ENCODE data around the gene OGFR. TPM values are rescaled to one million over a fixed set of nuclear protein-coding genes. Genes with fewer than 3 reads are reported as not detected.

OGFR gene
- total RNA-seq, 2 experiments from 2014 or later = 54.5 to 56.0 TPM

DNA sequence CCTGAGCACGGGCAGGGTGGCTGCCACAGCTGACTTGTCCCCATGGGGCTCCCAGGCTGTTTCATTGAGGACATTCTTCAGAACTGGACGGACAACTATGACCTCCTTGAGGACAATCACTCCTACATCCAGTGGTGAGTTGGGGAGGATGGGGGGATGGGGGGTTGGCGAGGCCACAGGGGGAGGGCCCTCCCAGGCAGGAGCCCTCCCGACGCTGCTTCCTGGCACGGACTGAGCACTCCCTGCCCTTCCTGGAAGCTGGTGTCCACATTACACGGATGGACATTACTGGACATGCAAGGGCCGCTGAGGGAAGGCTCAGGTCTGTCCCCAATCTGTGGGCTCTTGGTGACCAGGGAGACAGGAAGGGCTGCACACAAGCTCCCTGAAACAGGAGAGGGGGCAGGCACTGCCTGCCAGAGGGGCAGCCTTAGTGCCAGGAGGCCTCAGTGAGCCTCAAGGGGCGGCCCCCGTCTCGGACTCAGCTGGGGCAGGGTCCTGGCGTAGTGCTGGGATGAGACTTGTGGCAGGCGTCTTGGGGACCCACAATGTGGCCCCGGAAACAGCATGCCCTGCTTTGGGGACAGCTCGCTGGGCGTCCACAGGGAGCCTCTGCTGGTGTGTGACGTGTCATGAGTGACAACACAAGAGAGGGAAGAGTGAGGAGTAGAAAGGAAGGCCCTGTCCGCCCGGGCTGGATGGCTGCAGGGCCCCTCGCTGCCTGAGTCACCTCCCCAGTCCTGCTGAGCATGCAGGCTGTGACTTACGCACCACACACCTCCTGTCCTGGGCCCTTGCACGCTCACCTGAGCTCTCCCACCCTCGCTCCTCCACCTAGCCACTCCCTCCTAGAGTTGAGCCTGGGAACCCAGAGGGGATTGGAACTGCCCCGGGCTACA, 5.1 kb downstream of the OGFR start:
- CTCF ChIA-PET = interaction anchor here (2.0 kb wide), 1 partner anchor 310 kb away, joined by 20 read pairs; no protein-coding TSS in a partner anchor
- Histone ChIP-seq H3K4me1 (ENCODE audit: insufficient read depth, low read length) (peaks cover 33% of the 10 kb centered on the region), H3K27ac (ENCODE audit: low read depth in 1 of 2, low read length in 2 of 2) (no peak overlapping the region), H3K4me3 (ENCODE audit: low read length) (no peak overlapping the region), H3K9me3 (ENCODE audit: control insufficient read depth in 1 of 2, insufficient read depth in 1 of 2, low read length in 2 of 2) (peaks cover 0 to 3% of the 10 kb centered on the region in 2 experiments), H3K27me3 (ENCODE audit: control insufficient read depth in 1 of 2, insufficient read depth in 2 of 2, low read length in 2 of 2) (peaks cover under 1 to 2% of the 10 kb centered on the region in 2 experiments), H3K36me3 (ENCODE audit: insufficient read depth, low read length) (peaks cover 61% of the 10 kb centered on the region)
- Mint-ChIP-seq H3K36me3 (ENCODE audit: low read depth) (peaks cover 36% of the 10 kb centered on the region), H3K27ac (no peak overlapping the region), H3K9me3 (no peaks in the 10 kb centered on the region), H3K27me3 (no peaks in the 10 kb centered on the region), H3K4me3 (no peak overlapping the region), H3K4me1 (ENCODE audit: low read depth) (peaks cover 21% of the 10 kb centered on the region)
- DNase-seq = no peak
- intact Hi-C loops (cut with DNase I, micrococcal nuclease) = loop anchor here in 1 of 2 experiments (5.0 kb wide), 3 partner anchors 53 to 507 kb away; partner anchors contain the start of genes ADRM1, DIDO1 and TCFL5
- no peak for ATAC-seq (ENCODE audit: poor library complexity)
- POLR2A ChIA-PET = interaction anchor here (4.3 kb wide), 1 partner anchor 15 kb away, joined by 40 read pairs; the partner anchor contains the start of gene MRGBP
- TF ChIP-seq, protein P1, sequence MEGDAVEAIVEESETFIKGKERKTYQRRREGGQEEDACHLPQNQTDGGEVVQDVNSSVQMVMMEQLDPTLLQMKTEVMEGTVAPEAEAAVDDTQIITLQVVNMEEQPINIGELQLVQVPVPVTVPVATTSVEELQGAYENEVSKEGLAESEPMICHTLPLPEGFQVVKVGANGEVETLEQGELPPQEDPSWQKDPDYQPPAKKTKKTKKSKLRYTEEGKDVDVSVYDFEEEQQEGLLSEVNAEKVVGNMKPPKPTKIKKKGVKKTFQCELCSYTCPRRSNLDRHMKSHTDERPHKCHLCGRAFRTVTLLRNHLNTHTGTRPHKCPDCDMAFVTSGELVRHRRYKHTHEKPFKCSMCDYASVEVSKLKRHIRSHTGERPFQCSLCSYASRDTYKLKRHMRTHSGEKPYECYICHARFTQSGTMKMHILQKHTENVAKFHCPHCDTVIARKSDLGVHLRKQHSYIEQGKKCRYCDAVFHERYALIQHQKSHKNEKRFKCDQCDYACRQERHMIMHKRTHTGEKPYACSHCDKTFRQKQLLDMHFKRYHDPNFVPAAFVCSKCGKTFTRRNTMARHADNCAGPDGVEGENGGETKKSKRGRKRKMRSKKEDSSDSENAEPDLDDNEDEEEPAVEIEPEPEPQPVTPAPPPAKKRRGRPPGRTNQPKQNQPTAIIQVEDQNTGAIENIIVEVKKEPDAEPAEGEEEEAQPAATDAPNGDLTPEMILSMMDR (IDR thresholded peaks at IDR 0.05) = no peak

DNA sequence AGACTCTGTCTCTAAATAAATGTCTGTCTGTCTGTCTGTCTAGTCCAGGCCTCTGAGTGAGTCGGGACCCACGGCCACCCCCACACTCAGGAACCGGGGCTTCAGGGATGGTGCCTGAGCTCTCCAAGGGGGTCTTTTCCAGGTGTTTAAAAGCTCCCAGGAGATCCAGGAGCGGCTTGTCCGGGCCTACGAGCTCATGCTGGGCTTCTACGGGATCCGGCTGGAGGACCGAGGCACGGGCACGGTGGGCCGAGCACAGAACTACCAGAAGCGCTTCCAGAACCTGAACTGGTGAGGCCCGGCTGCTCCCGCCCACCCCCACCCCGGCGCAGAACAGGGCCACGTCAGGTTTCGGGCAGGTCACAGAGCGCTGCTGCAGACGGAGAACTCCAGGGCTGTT, 6.7 kb downstream of the OGFR start:
- H3K4me3 Mint-ChIP-seq = no peak overlapping the region
- H3K36me3 ChIP-seq (ENCODE audit: insufficient read depth, low read length) = peaks cover 59% of the 10 kb centered on the region
- ChIA-PET CTCF (no interaction called here), POLR2A (interaction anchor here (1.5 kb wide), 1 partner anchor 17 kb away, joined by 5 read pairs; no protein-coding TSS in a partner anchor)
- H3K9me3 Mint-ChIP-seq = no peaks in the 10 kb centered on the region
- peaks cover 13% of the 10 kb centered on the region for H3K27me3 Mint-ChIP-seq
- no peak overlapping the region for H3K27ac ChIP-seq (ENCODE audit: low read depth in 1 of 2, low read length in 2 of 2)
- H3K4me1 ChIP-seq (ENCODE audit: insufficient read depth, low read length) = peaks cover 38% of the 10 kb centered on the region
- DNase-seq (no peak), ATAC-seq (ENCODE audit: poor library complexity) (no peak)
- TF ChIP-seq, protein P1 (IDR thresholded peaks at IDR 0.05) = no peak
- intact Hi-C loops (cut with DNase I, micrococcal nuclease) = no loop called here
- peaks cover 29% of the 10 kb centered on the region for H3K4me1 Mint-ChIP-seq (ENCODE audit: low read depth)
- peaks cover 15 to 16% of the 10 kb centered on the region in 2 experiments for H3K27me3 ChIP-seq (ENCODE audit: control insufficient read depth in 1 of 2, insufficient read depth in 2 of 2, low read length in 2 of 2)
- H3K4me3 ChIP-seq (ENCODE audit: low read length) = no peak overlapping the region
- H3K9me3 ChIP-seq (ENCODE audit: control insufficient read depth in 1 of 2, insufficient read depth in 1 of 2, low read length in 2 of 2) = peaks cover 0 to 11% of the 10 kb centered on the region in 2 experiments
- no peak overlapping the region for H3K27ac Mint-ChIP-seq
- peaks cover 35% of the 10 kb centered on the region for H3K36me3 Mint-ChIP-seq (ENCODE audit: low read depth)

- peaks cover 35% of the 10 kb centered on the region for H3K36me3 Mint-ChIP-seq (ENCODE audit: low read depth)
- no peak overlapping the region for H3K27ac Mint-ChIP-seq
- H3K9me3 Mint-ChIP-seq = no peaks in the 10 kb centered on the region
- POLR2A ChIA-PET = interaction anchor here (1.5 kb wide), 1 partner anchor 17 kb away, joined by 5 read pairs; no protein-coding TSS in a partner anchor
- Histone ChIP-seq H3K27me3 (ENCODE audit: control insufficient read depth in 1 of 2, insufficient read depth in 2 of 2, low read length in 2 of 2) (peaks cover 18 to 19% of the 10 kb centered on the region in 2 experiments), H3K36me3 (ENCODE audit: insufficient read depth, low read length) (peaks cover 57% of the 10 kb centered on the region), H3K4me1 (ENCODE audit: insufficient read depth, low read length) (peaks cover 38% of the 10 kb centered on the region), H3K9me3 (ENCODE audit: control insufficient read depth in 1 of 2, insufficient read depth in 1 of 2, low read length in 2 of 2) (peaks cover 0 to 12% of the 10 kb centered on the region in 2 experiments), H3K4me3 (ENCODE audit: low read length) (no peak overlapping the region), H3K27ac (ENCODE audit: low read depth in 1 of 2, low read length in 2 of 2) (no peak overlapping the region)
- H3K4me1 Mint-ChIP-seq (ENCODE audit: low read depth) = peaks cover 25% of the 10 kb centered on the region
- DNase-seq (no peak), ATAC-seq (ENCODE audit: poor library complexity) (no peak)
- TF ChIP-seq, protein P1 (IDR thresholded peaks at IDR 0.05) = no peak
- peaks cover 13% of the 10 kb centered on the region for H3K27me3 Mint-ChIP-seq
- CTCF ChIA-PET = no interaction called here
- no peak overlapping the region for H3K4me3 Mint-ChIP-seq
- intact Hi-C loops (cut with DNase I, micrococcal nuclease) = no loop called here
These were observed 7.1 kb downstream of the OGFR start for GRCh38 chr20:62811720-62812119.

Data from CD4-positive, alpha-beta T cell (primary cell).